GM12872 (cell line): Measurements from ENCODE around the gene OR4B1.

Experiments
- CTCF ChIP-seq: IDR thresholded peaks from 3 replicates; pipeline ENCODE4 v1.5.1; 2011; ENCODE audit warnings: low read depth, mild to moderate bottlenecking, low read length, moderate library complexity; ENCODE audit not compliant: insufficient read depth

The OR4B1 gene

GRCh38 chr11:48216510-48216909, at the start of gene OR4B1:
Gene OR4B1, plus strand, starts transcription at chr11:48216810. Its CDS starts 0 bp downstream, at chr11:48216810.
- no peak for TF ChIP-seq CTCF

- no peak for TF ChIP-seq CTCF
These were observed 49.2 kb upstream of the OR4B1 start for GRCh38 chr11:48167380-48167779.

- TF ChIP-seq CTCF: no peak
These were observed 47.8 kb upstream of the OR4B1 start for GRCh38 chr11:48168815-48169214.

- no peak for TF ChIP-seq CTCF
These were observed 47.4 kb upstream of the OR4B1 start for GRCh38 chr11:48169259-48169658.

GRCh38 chr11:48169717-48170116, 46.9 kb upstream of the OR4B1 start:
- no peak for TF ChIP-seq CTCF

- no peak for TF ChIP-seq CTCF
These were observed 46.1 kb upstream of the OR4B1 start for GRCh38 chr11:48170241-48171233.

- TF ChIP-seq CTCF: peak; percentile 98
These were observed 43.6 kb upstream of the OR4B1 start for GRCh38 chr11:48172818-48173609.
